Sigmoid colon (tissue), 7 donors: ENCODE data around the gene CDCA3. TPM values are rescaled to one million over a fixed set of nuclear protein-coding genes. Genes with fewer than 3 reads are reported as not detected.
A peak's percentile ranks its signal among the peaks of the same experiment; 100 is the strongest.

Experiments used
- DNase-seq: peaks from one replicate; pipeline ENCODE4 v3.0.0-alpha.2; 2019
- H3K27ac ChIP-seq, 4 donors: fragments of 200-600 bp; sonication (generic); one replicate each; pipeline ENCODE4 v1.5.1; 2016 to 2019; ENCODE audit warnings: mild to moderate bottlenecking in 1 of 4
- H3K27me3 ChIP-seq, 3 donors: fragments of 200-600 bp; sonication (generic); one replicate each; pipeline ENCODE4 v1.5.1; 2019; ENCODE audit warnings: mild to moderate bottlenecking in 1 of 3
- H3K36me3 ChIP-seq, 4 donors: fragments of 200-600 bp; sonication (generic); one replicate each; pipeline ENCODE4 v1.5.1; 2016 to 2019
- H3K4me1 ChIP-seq, 4 donors: fragments of 200-600 bp; sonication (generic); one replicate each; pipeline ENCODE4 v1.5.1; 2017 to 2019
- H3K4me3 ChIP-seq, 4 donors: fragments of 200-600 bp; sonication (generic); one replicate each; pipeline ENCODE4 v1.5.1; 2017 to 2019; ENCODE audit warnings: mild to moderate bottlenecking in 2 of 4, moderate library complexity in 1 of 4
- H3K9me3 ChIP-seq, 4 donors: fragments of 200-600 bp in 3 of 4; sonication (generic) in 3 of 4; one replicate each; pipeline versions ENCODE4 v1.5.1 to v1.6.1; 2013 to 2019
- CTCF ChIP-seq, 4 experiments: fragments of 450-650 bp in 3 of 4; fragments of 200-600 bp in 1 of 4; IDR thresholded peaks; one replicate each; pipeline ENCODE4 v1.5.1; 2016 to 2019; ENCODE audit warnings: antibody characterized with exemption in 4 of 4, mild to moderate bottlenecking in 3 of 4, moderate library complexity in 2 of 4
- EP300 ChIP-seq, 4 donors: sonication (generic); formaldehyde crosslinking; IDR thresholded peaks; one replicate each; pipeline ENCODE4 v1.6.1; 2017; ENCODE audit warnings: antibody characterized with exemption in 4 of 4
- POLR2A ChIP-seq, 2 donors: fragments of 450-650 bp; IDR thresholded peaks; one replicate each; pipeline ENCODE4 v1.6.1; 2016; ENCODE audit warnings: antibody characterized with exemption in 2 of 2, mild to moderate bottlenecking in 2 of 2, moderate library complexity in 2 of 2
- POLR2AphosphoS5 ChIP-seq, 4 donors: sonication (generic); formaldehyde crosslinking; IDR thresholded peaks; one replicate each; pipeline ENCODE4 v1.6.1; 2017; ENCODE audit warnings: antibody characterized with exemption in 4 of 4
- WGBS, 2 donors: extraction: QIAGEN DNeasy Blood & Tissue Kit; methylation state at CpG; one replicate each; pipeline ENCODE4 v1.1.7; 2013; 5-methylcytosine and 5-hydroxymethylcytosine counted together
- intact Hi-C: fragments of 100-400 bp; cut with DNase I; formaldehyde crosslinking; loops from one replicate; pipeline ENCODE4 v1.15.1; 2023
- polyA plus RNA-seq, 3 donors: library from polyadenylated mRNA; stranded (reverse); fragments of 200-250 nt; gene quantifications; one replicate each; pipeline ENCODE4 v1.2.3, GENCODE V29; 2013
- total RNA-seq, 4 donors: library from RNA; depleted of rRNA; stranded (reverse); fragments of >200 nt; gene quantifications; one replicate each; pipeline ENCODE4 v1.1.0, GENCODE V29; 2016
- donor health status: healthy with polysubstance abuse.
- donor health status: Bipolar disorder and iron deficiency.
- donor health status: healthy.

The CDCA3 gene
- total and polyA plus RNA-seq, 7 donors: 0.33 to 31.2 (median 2.8) TPM

GRCh38 chr12:6827982-6828780, 22.9 kb downstream of the CDCA3 start, which contains the start of gene P3H3:
TSS of gene P3H3 (plus strand) at chr12:6828407. CDS start at chr12:6828441, 34 bp downstream.
- no peak for DNase-seq
- 1 to 2% methylated on average over 59 to 60 of the region's 60 CpGs for WGBS, 2 donors
- H3K27ac ChIP-seq: peak within 1 kb of the TSS; percentile 80 to 91 (median 86)
- H3K36me3 ChIP-seq: peaks cover 0 to 18% (median 6%) of the 10 kb centered on the region in 4 donors
- intact Hi-C loops: loop anchor here (5.0 kb wide), 2 partner anchors 61 to 211 kb away; partner anchors contain the start of gene PTMS
- H3K27me3 ChIP-seq: no peaks in the 10 kb centered on the region
- TF ChIP-seq POLR2A (IDR thresholded peaks at IDR 0.05): no peak
- TF ChIP-seq POLR2AphosphoS5 (IDR thresholded peaks at IDR 0.05): peak in 2 of 4 donors; percentile 26 to 54
- H3K4me3 ChIP-seq: peak within 1 kb of the TSS; percentile 69 to 97 (median 82)
- H3K4me1 ChIP-seq: peaks cover 3 to 52% (median 35%) of the 10 kb centered on the region in 4 donors
- no peaks in the 10 kb centered on the region for H3K9me3 ChIP-seq

- intact Hi-C loops: loop anchor here (5.0 kb wide), 2 partner anchors 60 to 210 kb away; partner anchors contain the start of gene PTMS
- H3K27ac ChIP-seq: peak overlapping the region; percentile 80 to 91 (median 86)
- no peak for TF ChIP-seq POLR2A (IDR thresholded peaks at IDR 0.05)
- peak in 1 of 4 donors; percentile 67 for TF ChIP-seq POLR2AphosphoS5 (IDR thresholded peaks at IDR 0.05)
- no peak for TF ChIP-seq EP300 (IDR thresholded peaks at IDR 0.05)
- no peak for TF ChIP-seq CTCF (IDR thresholded peaks at IDR 0.05)
- WGBS, 2 donors: 4 to 12% methylated on average over 8 of the region's 8 CpGs
- no peaks in the 10 kb centered on the region for H3K27me3 ChIP-seq
- H3K9me3 ChIP-seq: no peaks in the 10 kb centered on the region
- H3K4me1 ChIP-seq: peaks cover 3 to 52% (median 35%) of the 10 kb centered on the region in 4 donors
- peaks cover 0 to 18% (median 6%) of the 10 kb centered on the region in 4 donors for H3K36me3 ChIP-seq
- peak overlapping the region in 1 of 4 donors; percentile 69 for H3K4me3 ChIP-seq
- DNase-seq: peak; percentile 97
Observed at GRCh38 chr12:6827437-6827911, 23.6 kb downstream of the CDCA3 start.

DNA sequence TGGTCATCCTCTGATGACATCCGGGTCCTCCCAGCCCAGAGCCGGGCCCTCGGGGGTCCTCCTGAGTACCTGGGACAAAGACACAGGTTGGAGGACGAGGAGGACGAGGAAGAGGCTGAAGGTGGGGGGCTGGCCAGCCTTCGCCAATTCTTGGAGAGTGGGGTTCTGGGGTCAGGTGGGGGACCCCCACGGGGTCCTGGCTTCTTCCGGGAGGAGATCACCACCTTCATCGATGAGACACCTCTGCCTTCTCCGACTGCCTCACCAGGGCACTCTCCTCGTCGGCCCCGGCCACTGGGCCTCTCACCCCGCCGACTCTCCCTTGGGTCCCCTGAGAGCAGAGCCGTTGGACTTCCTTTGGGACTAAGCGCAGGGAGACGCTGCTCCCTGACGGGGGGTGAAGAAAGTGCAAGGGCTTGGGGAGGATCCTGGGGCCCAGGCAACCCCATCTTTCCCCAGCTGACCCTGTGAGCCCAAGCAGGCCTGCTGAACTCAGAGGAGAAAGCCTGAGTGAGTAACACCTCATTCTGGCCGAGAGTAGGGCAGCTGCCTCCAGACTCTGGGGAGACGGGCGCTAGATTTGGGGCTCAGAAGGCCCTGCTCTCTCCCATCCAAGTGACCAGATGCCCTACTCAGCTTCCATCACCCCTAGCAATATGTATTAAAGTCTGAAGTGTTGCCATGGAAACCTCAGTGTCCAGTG, 24.2 kb downstream of the CDCA3 start:
- Histone ChIP-seq H3K27ac (peak overlapping the region; percentile 80 to 91 (median 86)), H3K9me3 (no peaks in the 10 kb centered on the region), H3K36me3 (peaks cover 0 to 12% (median 6%) of the 10 kb centered on the region in 4 donors), H3K4me1 (peaks cover 3 to 58% (median 41%) of the 10 kb centered on the region in 4 donors), H3K27me3 (no peaks in the 10 kb centered on the region), H3K4me3 (no peak overlapping the region)
- 81 to 85% methylated on average over 22 of the region's 22 CpGs for WGBS, 2 donors
- TF ChIP-seq POLR2AphosphoS5 (IDR thresholded peaks at IDR 0.05) (no peak), CTCF (IDR thresholded peaks at IDR 0.05) (no peak), EP300 (IDR thresholded peaks at IDR 0.05) (no peak), POLR2A (IDR thresholded peaks at IDR 0.05) (no peak)
- no peak for DNase-seq
- intact Hi-C loops: loop anchor here (5.0 kb wide), 2 partner anchors 60 to 210 kb away; partner anchors contain the start of gene PTMS

DNA sequence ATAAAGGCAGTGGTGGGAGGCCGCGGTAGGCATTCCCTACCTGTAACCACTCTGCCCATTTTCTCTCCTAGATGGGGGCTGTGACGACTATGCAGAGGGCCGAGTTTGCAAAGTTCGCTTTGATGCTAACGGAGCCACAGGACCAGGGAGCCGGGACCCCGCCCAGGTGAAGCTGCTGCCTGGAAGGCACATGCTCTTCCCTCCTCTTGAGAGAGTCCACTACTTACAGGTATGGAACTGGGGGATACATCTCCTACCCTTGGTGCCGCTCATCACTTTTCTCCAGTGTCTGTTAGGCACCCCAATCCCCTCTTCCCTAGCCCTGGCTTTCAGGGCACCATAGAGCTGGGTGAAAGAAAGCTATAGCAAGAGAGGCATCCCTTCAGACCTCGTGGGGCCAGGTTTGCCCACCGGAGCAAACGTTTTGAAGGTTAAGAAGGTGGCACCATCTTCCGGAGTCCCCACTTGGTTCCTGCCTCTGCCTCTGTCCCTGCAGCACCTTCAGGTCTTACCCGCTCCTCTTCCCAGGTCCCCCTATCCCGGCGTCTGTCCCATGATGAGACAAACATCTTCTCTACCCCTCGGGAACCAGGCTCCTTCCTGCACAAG, 24.9 kb downstream of the CDCA3 start:
- no peak overlapping the region for H3K4me3 ChIP-seq
- H3K4me1 ChIP-seq: peaks cover 3 to 62% (median 44%) of the 10 kb centered on the region in 4 donors
- peak overlapping the region in 1 of 4 donors; percentile 91 for H3K27ac ChIP-seq
- H3K36me3 ChIP-seq: peaks cover 0 to 5% (median under 1%) of the 10 kb centered on the region in 4 donors
- no peaks in the 10 kb centered on the region for H3K27me3 ChIP-seq
- 76 to 85% methylated on average over 17 of the region's 17 CpGs for WGBS, 2 donors
- TF ChIP-seq POLR2A (IDR thresholded peaks at IDR 0.05): no peak
- TF ChIP-seq CTCF (IDR thresholded peaks at IDR 0.05): no peak
- TF ChIP-seq POLR2AphosphoS5 (IDR thresholded peaks at IDR 0.05): no peak
- TF ChIP-seq EP300 (IDR thresholded peaks at IDR 0.05): no peak
- intact Hi-C loops: loop anchor here (5.0 kb wide), 2 partner anchors 59 to 209 kb away; partner anchors contain the start of gene PTMS
- no peak for DNase-seq
- H3K9me3 ChIP-seq: no peaks in the 10 kb centered on the region
